Ovary (tissue), 9 donors: ENCODE results near the gene WDR41. TPM values are rescaled to one million over a fixed set of nuclear protein-coding genes. Genes with fewer than 3 reads are reported as not detected.

ENCODE experiments used
- DNase-seq, 5 donors: peaks; one replicate each; pipeline ENCODE4 v3.0.0-alpha.2; 2019 to 2020
- H3K27ac ChIP-seq, 2 donors: fragments of 200-600 bp; one replicate each; pipeline versions ENCODE4 v1.5.1 to v1.8.0; 2019 to 2022
- H3K27me3 ChIP-seq: fragments of 200-600 bp; one replicate; pipeline ENCODE4 v1.8.0; 2022
- H3K36me3 ChIP-seq: fragments of 200-600 bp; sonication (generic); one replicate; pipeline ENCODE4 v1.5.1; 2019
- H3K4me1 ChIP-seq: one replicate; pipeline ENCODE4 v1.8.1; 2013; ENCODE audit warnings: mild to moderate bottlenecking, moderate library complexity; ENCODE audit not compliant: insufficient read depth
- H3K4me3 ChIP-seq: fragments of 200-600 bp; sonication (generic); one replicate; pipeline ENCODE4 v1.5.1; 2017
- H3K9me3 ChIP-seq, 2 donors: fragments of 200-600 bp in 1 of 2; sonication (generic) in 1 of 2; one replicate each; pipeline versions ENCODE4 v1.5.1 to v1.8.1; 2013 to 2019; ENCODE audit warnings: mild to moderate bottlenecking in 1 of 2, moderate library complexity in 1 of 2
- CTCF ChIP-seq, 3 donors: fragments of 450-650 bp in 2 of 3; fragments of 200-600 bp in 1 of 3; IDR thresholded peaks; one replicate each; pipeline versions ENCODE4 v1.5.1 to v1.8.0; 2016 to 2022; ENCODE audit warnings: antibody characterized with exemption in 3 of 3, mild to moderate bottlenecking in 1 of 3
- EP300 ChIP-seq: sonication (generic); formaldehyde crosslinking; IDR thresholded peaks from one replicate; pipeline ENCODE4 v1.6.1; 2017; ENCODE audit warnings: antibody characterized with exemption
- POLR2A ChIP-seq: fragments of 450-650 bp; IDR thresholded peaks from one replicate; pipeline ENCODE4 v1.6.1; 2017; ENCODE audit warnings: antibody characterized with exemption, mild to moderate bottlenecking, moderate library complexity
- WGBS, 3 donors: extraction: QIAGEN DNeasy Blood & Tissue Kit in 1 of 3; methylation state at CpG; one replicate each; pipeline versions ENCODE4 v1.1.5 to v1.1.7; 2013 to 2017; 5-methylcytosine and 5-hydroxymethylcytosine counted together
- intact Hi-C, 4 donors: fragments of 100-400 bp; cut with DNase I; formaldehyde crosslinking; loops; one replicate each; pipeline versions ENCODE4 v1.11.0 to v1.15.1; 2022 to 2023
- polyA plus RNA-seq, 2 donors: library from polyadenylated mRNA; stranded (reverse); fragments of 200-250 nt in 1 of 2; fragments of 350-450 nt in 1 of 2; fragmentation: Illumina TruSeq in 1 of 2; extraction: RNeasy Lipid Tissue Mini Kit (QIAGEN cat#74804) in 1 of 2; gene quantifications; one replicate each; pipeline ENCODE4 v1.2.3, GENCODE V29; 2013 to 2014
- total RNA-seq, 7 donors: library from RNA; depleted of rRNA in 2 of 7; stranded (reverse); fragments of >200 nt in 2 of 7; fragmentation: NEBNext Ultra II Directional in 3 of 7; extraction: Animal tissue kit (Norgen Biotek cat#: 25700) in 3 of 7; gene quantifications; one replicate each; pipeline versions ENCODE4 v1.1.0 to v1.2.4, GENCODE V29; 2016 to 2023
- donor health status: DM: no; HTN: no; CAD: no; lungs with moderate emphysema.
- donor health status: DM: no; HTN: no; CAD: no.
- donor health status: Bipolar disorder and iron deficiency.
- donor health status: DM: yes; HTN: yes; CAD: no.
- donor health status: DM: no; HTN: no; CAD: no.
- donor health status: DM: yes; HTN: yes; CAD: no.

The WDR41 gene
- total and polyA plus RNA-seq, 9 donors: 7.5 to 45.4 (median 31.9) TPM

- Histone ChIP-seq H3K27ac (no peak overlapping the region), H3K36me3 (no peaks in the 10 kb centered on the region), H3K27me3 (no peaks in the 10 kb centered on the region), H3K4me3 (no peak overlapping the region), H3K4me1 (no peaks in the 10 kb centered on the region), H3K9me3 (no peaks in the 10 kb centered on the region)
- TF ChIP-seq CTCF (IDR thresholded peaks at IDR 0.05) (no peak), EP300 (no peak), POLR2A (no peak)
- DNase-seq: no peak
- intact Hi-C loops: no loop called here
- 68 to 69% (median 69%) methylated on average over 2 of the region's 2 CpGs for WGBS, 3 donors
Observed at GRCh38 chr5:77423022-77423750, 68.9 kb downstream of the WDR41 start.

GRCh38 chr5:77420940-77421339 is 71.2 kb downstream of the WDR41 start:
- H3K27ac ChIP-seq: no peak overlapping the region
- no peaks in the 10 kb centered on the region for H3K4me1 ChIP-seq
- WGBS, 3 donors: 62 to 75% (median 67%) methylated on average over 3 of the region's 3 CpGs
- no peaks in the 10 kb centered on the region for H3K27me3 ChIP-seq
- H3K9me3 ChIP-seq: no peaks in the 10 kb centered on the region
- intact Hi-C loops: no loop called here
- H3K36me3 ChIP-seq: no peaks in the 10 kb centered on the region
- DNase-seq: no peak
- no peak overlapping the region for H3K4me3 ChIP-seq
- TF ChIP-seq EP300 (no peak), CTCF (IDR thresholded peaks at IDR 0.05) (no peak), POLR2A (no peak)

- intact Hi-C loops: no loop called here
- H3K27ac ChIP-seq: no peak overlapping the region
- no peak for TF ChIP-seq POLR2A
- TF ChIP-seq CTCF (IDR thresholded peaks at IDR 0.05): no peak
- TF ChIP-seq EP300: no peak
- H3K9me3 ChIP-seq: no peaks in the 10 kb centered on the region
- H3K36me3 ChIP-seq: no peaks in the 10 kb centered on the region
- H3K4me3 ChIP-seq: no peak overlapping the region
- no peaks in the 10 kb centered on the region for H3K27me3 ChIP-seq
- no peak for DNase-seq
- WGBS, 3 donors: 90 to 94% (median 93%) methylated on average over 8 of the region's 8 CpGs
- no peaks in the 10 kb centered on the region for H3K4me1 ChIP-seq
Observed at GRCh38 chr5:77419644-77420582, 72.2 kb downstream of the WDR41 start.

GRCh38 chr5:77418601-77419581 is 73.2 kb downstream of the WDR41 start:
- WGBS, 3 donors: 42 to 61% (median 50%) methylated on average over 13 of the region's 13 CpGs

More at GRCh38 chr5:77418601-77419581, 73.2 kb downstream of the WDR41 start:
- no peaks in the 10 kb centered on the region for H3K27me3 ChIP-seq
- no peaks in the 10 kb centered on the region for H3K4me1 ChIP-seq
- H3K4me3 ChIP-seq: no peak overlapping the region
- H3K27ac ChIP-seq: no peak overlapping the region
- H3K36me3 ChIP-seq: no peaks in the 10 kb centered on the region
- TF ChIP-seq CTCF (IDR thresholded peaks at IDR 0.05): no peak
- DNase-seq: no peak
- intact Hi-C loops: no loop called here
- H3K9me3 ChIP-seq: no peaks in the 10 kb centered on the region
